ENCODE data around the gene GJB5.
"Not testable (repeated sequence)": the region's sequence is repeated elsewhere in the genome, so short reads cannot be mapped to it uniquely, and the experiment has no call there.

- TF ChIP-seq POLR2A (IDR thresholded peaks at IDR 0.05; ENCODE audit: low read length); GATA1 (IDR thresholded peaks at IDR 0.05; ENCODE audit: low read depth, low read length): not testable (repeated sequence)
These were observed 17.6 kb upstream of the GJB5 start for GRCh38 chr1:34737236-34737635.

Measured in erythroblast (primary cell).